ENCODE results near the gene PXN. TPM values are rescaled to one million over a fixed set of nuclear protein-coding genes. Genes with fewer than 3 reads are reported as not detected.

Gene PXN
- polyA plus RNA-seq (ENCODE audit: insufficient read length in 4 of 4) = 10 to 100 TPM; 56.8 to 81.1 (median 64.3) TPM

GRCh38 chr12:120265473-120266179 lies at the start of gene PXN:
Gene PXN (minus strand): TSS chr12:120265730. CDS start chr12:120265629, 101 bp downstream.
- no peak for DNase-seq (ENCODE audit: low read depth in 4 of 4, low spot score in 3 of 4)

GRCh38 chr12:120314220-120314619 lies 48.7 kb upstream of the PXN start:
- no peak for DNase-seq (ENCODE audit: low read depth in 4 of 4, low spot score in 3 of 4)

- DNase-seq (ENCODE audit: low read depth in 4 of 4, low spot score in 3 of 4) = peak; percentile 87 to 92 (median 89)
Observed at GRCh38 chr12:120301962-120302815, 36.7 kb upstream of the PXN start, which contains the start of gene SIRT4. Gene SIRT4 (plus strand): TSS chr12:120302321. CDS start chr12:120303562, 1,241 bp downstream.

- peak; percentile 63 to 83 (median 77) for DNase-seq (ENCODE audit: low read depth in 4 of 4, low spot score in 3 of 4)
Observed at GRCh38 chr12:120292661-120293531, 27.4 kb upstream of the PXN start, which contains the start of gene RNU4-1. Gene RNU4-1 (minus strand): TSS chr12:120293237.

- DNase-seq (ENCODE audit: low read depth in 4 of 4, low spot score in 3 of 4) = peak in 1 of 4 donors; percentile 12
Observed at GRCh38 chr12:120292411-120292660, 26.8 kb upstream of the PXN start.

- DNase-seq (ENCODE audit: low read depth in 4 of 4, low spot score in 3 of 4) = peak in 2 of 4 donors; percentile 5 to 16
Observed at GRCh38 chr12:120290609-120291305, 25.2 kb upstream of the PXN start.

GRCh38 chr12:120287491-120287890 lies 22.0 kb upstream of the PXN start:
- DNase-seq (ENCODE audit: low read depth in 4 of 4, low spot score in 3 of 4) = no peak

- no peak for DNase-seq (ENCODE audit: low read depth in 4 of 4, low spot score in 3 of 4)
Observed at GRCh38 chr12:120286768-120287490, 21.4 kb upstream of the PXN start.

GRCh38 chr12:120284381-120284780 lies 18.9 kb upstream of the PXN start:
- DNase-seq (ENCODE audit: low read depth in 4 of 4, low spot score in 3 of 4) = no peak

- no peak for DNase-seq (ENCODE audit: low read depth in 4 of 4, low spot score in 3 of 4)
Observed at GRCh38 chr12:120283318-120283717, 17.8 kb upstream of the PXN start.

GRCh38 chr12:120278137-120279069 lies 12.9 kb upstream of the PXN start:
- no peak for DNase-seq (ENCODE audit: low read depth in 4 of 4, low spot score in 3 of 4)

GRCh38 chr12:120276734-120277133 lies 11.2 kb upstream of the PXN start:
- no peak for DNase-seq (ENCODE audit: low read depth in 4 of 4, low spot score in 3 of 4)

- DNase-seq (ENCODE audit: low read depth in 4 of 4, low spot score in 3 of 4) = no peak
Observed at GRCh38 chr12:120267736-120268135, 2.2 kb upstream of the PXN start.

GRCh38 chr12:120266180-120266870 lies 795 bp upstream of the PXN start:
- no peak for DNase-seq (ENCODE audit: low read depth in 4 of 4, low spot score in 3 of 4)

GRCh38 chr12:120264904-120265472 lies 542 bp downstream of the PXN start:
- DNase-seq (ENCODE audit: low read depth in 4 of 4, low spot score in 3 of 4) = no peak

- no peak for DNase-seq (ENCODE audit: low read depth in 4 of 4, low spot score in 3 of 4)
Observed at GRCh38 chr12:120264086-120264903, 1.2 kb downstream of the PXN start.

- no peak for DNase-seq (ENCODE audit: low read depth in 4 of 4, low spot score in 3 of 4)
Observed at GRCh38 chr12:120263748-120264085, 1.8 kb downstream of the PXN start.

Data from left renal pelvis (tissue), 4 donors.